ENCODE results near the gene SEC61G. TPM values are rescaled to one million over a fixed set of nuclear protein-coding genes. Genes with fewer than 3 reads are reported as not detected.

The SEC61G gene
- polyA plus RNA-seq, 2 of the 4 experiments (the other 2 are of a cell fraction) = 356 to 421 TPM

- TF ChIP-seq SMC3 (IDR thresholded peaks at IDR 0.05) = no peak
- TF ChIP-seq GATA3 (IDR thresholded peaks at IDR 0.05; ENCODE audit: borderline replicate concordance) = no peak
- no peak for TF ChIP-seq RFX5 (IDR thresholded peaks at IDR 0.05)
- TF ChIP-seq ZFP36 (IDR thresholded peaks at IDR 0.05; ENCODE audit: borderline replicate concordance, partially characterized antibody) = no peak
- TF ChIP-seq, protein P1, sequence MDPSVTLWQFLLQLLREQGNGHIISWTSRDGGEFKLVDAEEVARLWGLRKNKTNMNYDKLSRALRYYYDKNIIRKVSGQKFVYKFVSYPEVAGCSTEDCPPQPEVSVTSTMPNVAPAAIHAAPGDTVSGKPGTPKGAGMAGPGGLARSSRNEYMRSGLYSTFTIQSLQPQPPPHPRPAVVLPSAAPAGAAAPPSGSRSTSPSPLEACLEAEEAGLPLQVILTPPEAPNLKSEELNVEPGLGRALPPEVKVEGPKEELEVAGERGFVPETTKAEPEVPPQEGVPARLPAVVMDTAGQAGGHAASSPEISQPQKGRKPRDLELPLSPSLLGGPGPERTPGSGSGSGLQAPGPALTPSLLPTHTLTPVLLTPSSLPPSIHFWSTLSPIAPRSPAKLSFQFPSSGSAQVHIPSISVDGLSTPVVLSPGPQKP (IDR thresholded peaks at IDR 0.05; ENCODE audit: low read depth, low read length) = no peak
- Histone ChIP-seq H3K4me3 (no peak overlapping the region), H3K4me1 (peaks cover 9% of the 10 kb centered on the region; the same call in 2 of the 3 replicates), H3K9me3 (no peaks in the 10 kb centered on the region), H3K4me2 (no peak overlapping the region; the same call in 2 of the 3 replicates), H3K27ac (no peak overlapping the region)
- 3% methylated on average over 2 of the region's 2 CpGs for WGBS (ENCODE audit: missing lambda C conversion rate)
- POLR2A ChIA-PET = no interaction called here
- FAIRE-seq = no peak
- ATAC-seq = no peak
- DNase-seq (ENCODE audit: low read depth in 1 of 2, low spot score in 1 of 2) = no peak
- CTCF ChIA-PET = no interaction called here
Measured at GRCh38 chr7:54704851-54705250, 54.2 kb downstream of the SEC61G start.

Other genes starting within 250 kb of the SEC61G start
- gene VSTM2A, start 216.8 kb downstream of the SEC61G start, polyA plus RNA-seq (2011; rRNA removed) = not detected in 2 replicates
- not detected in 3 replicates for gene VSTM2A, start 216.8 kb downstream of the SEC61G start, polyA plus RNA-seq (2017; fragmentation: RNase III; extraction: RNeasy Plus Mini Kit Qiagen cat#74134 plus additional on column Dnase treatment)